Caco-2 (cell line): ENCODE measurements around the gene SLC39A11. TPM values are rescaled to one million over a fixed set of nuclear protein-coding genes. Genes with fewer than 3 reads are reported as not detected.

Experiments used
- BruUV-seq: library from RNA; stranded (reverse); fragments of 400-500 nt; replicated peaks from 2 replicates; lab custom pipeline; 2021; lab: Mats Ljungman, UMichigan
- CTCF ChIA-PET: fragments of 300-600 bp; sonication (Branson Sonifier 250); formaldehyde crosslinking; loops from one replicate; lab custom pipeline; 2022; ENCODE audit warnings: antibody characterized with exemption; lab: Charles Lee
- POLR2A ChIA-PET: fragments of 300-600 bp; sonication (Branson Sonifier 250); formaldehyde crosslinking; loops from one replicate; lab custom pipeline; 2022; ENCODE audit warnings: antibody characterized with exemption; lab: Charles Lee
- DNase-seq, 2 experiments: peaks; one replicate each; pipeline versions ENCODE4 v3.0.0 to v3.0.0-alpha.2; 2020 to 2022
- H3K27me3 ChIP-seq: replicated peaks from 2 replicates; pipeline ENCODE4 v1.6.0; 2011; ENCODE audit warnings: low read length; ENCODE audit not compliant: control insufficient read depth, insufficient read depth
- H3K36me3 ChIP-seq: 2 replicates; pipeline ENCODE4 v1.5.1; 2011; ENCODE audit warnings: low read length; ENCODE audit not compliant: control insufficient read depth, insufficient read depth
- H3K4me1 ChIP-seq: fragments of 250-450 bp; sonication (Bioruptor Pico); 2 replicates; pipeline ENCODE4 v1.5.1; 2020; ENCODE audit warnings: mild to moderate bottlenecking
- H3K4me3 ChIP-seq: 2 replicates; pipeline ENCODE4 v1.5.1; 2011; ENCODE audit warnings: low read depth, mild to moderate bottlenecking, control low read depth, low read length
- H3K9me3 ChIP-seq: fragments of 250-450 bp; sonication (Bioruptor Pico); 2 replicates; pipeline ENCODE4 v1.5.1; 2020; ENCODE audit warnings: mild to moderate bottlenecking, moderate library complexity
- H3K27ac Mint-ChIP-seq: one replicate; pipeline ENCODE4 v1.8.0; 2022; ENCODE audit warnings: mixed read lengths; ENCODE audit not compliant: unreplicated experiment
- H3K27me3 Mint-ChIP-seq: one replicate; pipeline ENCODE4 v1.8.0; 2022; ENCODE audit warnings: mixed read lengths; ENCODE audit not compliant: insufficient read depth, unreplicated experiment
- H3K36me3 Mint-ChIP-seq: one replicate; pipeline ENCODE4 v1.8.0; 2022; ENCODE audit warnings: mild to moderate bottlenecking, mixed read lengths; ENCODE audit not compliant: insufficient read depth, unreplicated experiment
- H3K4me1 Mint-ChIP-seq: one replicate; pipeline ENCODE4 v1.8.0; 2022; ENCODE audit warnings: low read depth, mixed read lengths; ENCODE audit not compliant: unreplicated experiment
- H3K4me3 Mint-ChIP-seq: one replicate; pipeline ENCODE4 v1.8.0; 2022; ENCODE audit warnings: mild to moderate bottlenecking, moderate library complexity, mixed read lengths; ENCODE audit not compliant: unreplicated experiment
- H3K9me3 Mint-ChIP-seq: one replicate; pipeline ENCODE4 v1.8.0; 2022; ENCODE audit warnings: mixed read lengths; ENCODE audit not compliant: unreplicated experiment
- CTCF ChIP-seq, 2 experiments: fragments of 200-600 bp in 1 of 2; IDR thresholded peaks; 1 replicate in 1 of 2; 2 replicates in 1 of 2; pipeline versions ENCODE4 v1.5.1 to v1.8.0; 2011 to 2022; ENCODE audit warnings: antibody characterized with exemption in 1 of 2, control low read depth in 1 of 2, inconsistent platforms in 1 of 2, low read depth in 1 of 2, low read length in 1 of 2, mild to moderate bottlenecking in 1 of 2, moderate library complexity in 1 of 2; ENCODE audit not compliant: insufficient read depth in 1 of 2, severe bottlenecking in 1 of 2, unreplicated experiment in 1 of 2
- intact Hi-C: fragments of 100-400 bp; cut with micrococcal nuclease; formaldehyde crosslinking; loops from one replicate; pipeline ENCODE4 v1.10.0; 2022; ENCODE audit not compliant: unreplicated experiment
- total RNA-seq: library from RNA; stranded (reverse); gene quantifications from 2 replicates; pipeline ENCODE4 v1.2.3, GENCODE V29; 2022

The SLC39A11 gene
- total RNA-seq, 1 experiment from 2014 or later: 26.4 TPM

GRCh38 chr17:72962106-72962505, 130.4 kb downstream of the SLC39A11 start:
- no peaks in the 10 kb centered on the region for H3K27me3 ChIP-seq
- peaks cover 8% of the 10 kb centered on the region for H3K9me3 Mint-ChIP-seq
- H3K4me3 Mint-ChIP-seq: no peak overlapping the region
- peak in 1 of 2 experiments; percentile 20 for DNase-seq
- no peaks in the 10 kb centered on the region for H3K4me1 Mint-ChIP-seq
- TF ChIP-seq CTCF (IDR thresholded peaks at IDR 0.05; ENCODE audit: insufficient read depth in 1 of 2, low read depth in 1 of 2, low read length in 1 of 2, severe bottlenecking in 1 of 2, unreplicated experiment in 1 of 2): no peak
- intact Hi-C loops: no loop called here
- H3K36me3 Mint-ChIP-seq: no peaks in the 10 kb centered on the region
- H3K36me3 ChIP-seq: no peaks in the 10 kb centered on the region
- ChIA-PET CTCF (no interaction called here), POLR2A (no interaction called here)
- no peaks in the 10 kb centered on the region for H3K27me3 Mint-ChIP-seq
- H3K27ac Mint-ChIP-seq: no peak overlapping the region
- H3K4me1 ChIP-seq: no peaks in the 10 kb centered on the region
- H3K4me3 ChIP-seq: no peak overlapping the region
- BruUV-seq: no TSS peak
- no peaks in the 10 kb centered on the region for H3K9me3 ChIP-seq

GRCh38 chr17:72955391-72956140, 136.9 kb downstream of the SLC39A11 start:
- no peak for DNase-seq
- CTCF ChIA-PET: no interaction called here
- H3K36me3 Mint-ChIP-seq: no peaks in the 10 kb centered on the region
- no TSS peak for BruUV-seq
- H3K27ac Mint-ChIP-seq: no peak overlapping the region
- H3K9me3 Mint-ChIP-seq: no peaks in the 10 kb centered on the region
- POLR2A ChIA-PET: no interaction called here
- H3K9me3 ChIP-seq: no peaks in the 10 kb centered on the region
- H3K4me3 Mint-ChIP-seq: no peak overlapping the region
- H3K4me1 ChIP-seq: no peaks in the 10 kb centered on the region
- no peak for TF ChIP-seq CTCF (IDR thresholded peaks at IDR 0.05; ENCODE audit: insufficient read depth in 1 of 2, low read depth in 1 of 2, low read length in 1 of 2, severe bottlenecking in 1 of 2, unreplicated experiment in 1 of 2)
- H3K27me3 Mint-ChIP-seq: no peaks in the 10 kb centered on the region
- no peak overlapping the region for H3K4me3 ChIP-seq
- H3K4me1 Mint-ChIP-seq: no peaks in the 10 kb centered on the region
- H3K36me3 ChIP-seq: no peaks in the 10 kb centered on the region
- intact Hi-C loops: no loop called here
- no peaks in the 10 kb centered on the region for H3K27me3 ChIP-seq

- Mint-ChIP-seq H3K4me1 (no peaks in the 10 kb centered on the region), H3K4me3 (no peak overlapping the region), H3K27ac (no peak overlapping the region), H3K9me3 (no peaks in the 10 kb centered on the region), H3K27me3 (no peaks in the 10 kb centered on the region), H3K36me3 (no peaks in the 10 kb centered on the region)
- BruUV-seq: no TSS peak
- Histone ChIP-seq H3K9me3 (no peaks in the 10 kb centered on the region), H3K36me3 (no peaks in the 10 kb centered on the region), H3K27me3 (no peaks in the 10 kb centered on the region; the same call in 1 of the 2 replicates), H3K4me3 (no peak overlapping the region), H3K4me1 (no peaks in the 10 kb centered on the region)
- ChIA-PET POLR2A (no interaction called here), CTCF (no interaction called here)
- intact Hi-C loops: no loop called here
- no peak for TF ChIP-seq CTCF (IDR thresholded peaks at IDR 0.05; ENCODE audit: insufficient read depth in 1 of 2, low read depth in 1 of 2, low read length in 1 of 2, severe bottlenecking in 1 of 2, unreplicated experiment in 1 of 2)
- no peak for DNase-seq
Measured at GRCh38 chr17:72954579-72954978, 137.9 kb downstream of the SLC39A11 start.
